ENCODE data around the gene PDE11A. TPM values are rescaled to one million over a fixed set of nuclear protein-coding genes. Genes with fewer than 3 reads are reported as not detected.

PDE11A gene
- polyA plus RNA-seq, 2 of the 4 experiments (the other 2 are of a cell fraction), result 3.6 to 5.6 TPM

DNA sequence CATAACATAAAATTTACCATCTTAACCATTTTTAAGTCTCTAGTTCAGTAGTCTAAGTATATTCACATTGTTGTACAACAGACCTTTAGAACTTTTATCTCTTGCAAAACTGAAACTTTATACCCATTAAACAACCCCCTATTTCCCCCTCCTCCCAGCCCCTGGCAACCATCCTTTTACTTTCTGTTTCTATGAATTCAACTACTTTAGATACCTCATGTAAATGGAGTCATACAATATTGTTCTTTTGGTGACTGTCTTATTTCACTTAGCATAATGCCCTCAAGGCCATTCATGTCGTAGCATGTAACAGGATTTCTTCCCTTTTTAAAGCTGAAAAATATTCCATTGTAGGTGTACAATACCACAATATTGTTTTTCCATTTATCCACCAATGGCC is 129.8 kb downstream of the PDE11A start:
- DNase-seq (ENCODE audit: low read depth in 1 of 2, low spot score in 1 of 2) (no peak), FAIRE-seq (no peak), ATAC-seq (no peak)
- no peaks in the 10 kb centered on the region for H3K4me1 ChIP-seq
- POLR2A ChIA-PET, result interaction anchor here (0.7 kb wide), 1 partner anchor 16 kb away, joined by 3 read pairs; no protein-coding TSS in a partner anchor
- H3K4me3 ChIP-seq, result no peak overlapping the region
- WGBS (ENCODE audit: missing lambda C conversion rate), result 24% methylated on average over 1 of the region's 1 CpG
- no peak overlapping the region for H3K4me2 ChIP-seq
- no peak overlapping the region for H3K27ac ChIP-seq
- H3K9me3 ChIP-seq, result no peaks in the 10 kb centered on the region
- no peak for TF ChIP-seq SMC3 (IDR thresholded peaks at IDR 0.05)
- TF ChIP-seq HEYL (CRISPR knock-in tag; IDR thresholded peaks at IDR 0.05), result no peak
- TF ChIP-seq MYC (IDR thresholded peaks at IDR 0.05; ENCODE audit: borderline replicate concordance, low read length), result no peak
- TF ChIP-seq HDAC2 (IDR thresholded peaks at IDR 0.05), result no peak
- TF ChIP-seq HOXB13 (CRISPR knock-in tag; IDR thresholded peaks at IDR 0.05; ENCODE audit: low read depth), result no peak
- no peak for TF ChIP-seq ZSCAN20 (CRISPR knock-in tag; IDR thresholded peaks at IDR 0.05)
- TF ChIP-seq, protein P1, sequence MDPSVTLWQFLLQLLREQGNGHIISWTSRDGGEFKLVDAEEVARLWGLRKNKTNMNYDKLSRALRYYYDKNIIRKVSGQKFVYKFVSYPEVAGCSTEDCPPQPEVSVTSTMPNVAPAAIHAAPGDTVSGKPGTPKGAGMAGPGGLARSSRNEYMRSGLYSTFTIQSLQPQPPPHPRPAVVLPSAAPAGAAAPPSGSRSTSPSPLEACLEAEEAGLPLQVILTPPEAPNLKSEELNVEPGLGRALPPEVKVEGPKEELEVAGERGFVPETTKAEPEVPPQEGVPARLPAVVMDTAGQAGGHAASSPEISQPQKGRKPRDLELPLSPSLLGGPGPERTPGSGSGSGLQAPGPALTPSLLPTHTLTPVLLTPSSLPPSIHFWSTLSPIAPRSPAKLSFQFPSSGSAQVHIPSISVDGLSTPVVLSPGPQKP (IDR thresholded peaks at IDR 0.05; ENCODE audit: low read depth, low read length), result no peak
- TF ChIP-seq RCOR1 (IDR thresholded peaks at IDR 0.05; ENCODE audit: low read depth, low read length), result no peak
- TF ChIP-seq FOSB (CRISPR knock-in tag; IDR thresholded peaks at IDR 0.05), result no peak
- no peak for TF ChIP-seq NPAS2 (CRISPR knock-in tag; IDR thresholded peaks at IDR 0.05; ENCODE audit: borderline replicate concordance)
- no peak for TF ChIP-seq CHD4 (IDR thresholded peaks at IDR 0.05; ENCODE audit: borderline replicate concordance)
- TF ChIP-seq SREBF2 (IDR thresholded peaks at IDR 0.05), result no peak
- TF ChIP-seq KDM1A (IDR thresholded peaks at IDR 0.05; ENCODE audit: low read depth), result no peak
- TF ChIP-seq CEBPB (IDR thresholded peaks at IDR 0.05), result no peak
- TF ChIP-seq, protein P2, sequence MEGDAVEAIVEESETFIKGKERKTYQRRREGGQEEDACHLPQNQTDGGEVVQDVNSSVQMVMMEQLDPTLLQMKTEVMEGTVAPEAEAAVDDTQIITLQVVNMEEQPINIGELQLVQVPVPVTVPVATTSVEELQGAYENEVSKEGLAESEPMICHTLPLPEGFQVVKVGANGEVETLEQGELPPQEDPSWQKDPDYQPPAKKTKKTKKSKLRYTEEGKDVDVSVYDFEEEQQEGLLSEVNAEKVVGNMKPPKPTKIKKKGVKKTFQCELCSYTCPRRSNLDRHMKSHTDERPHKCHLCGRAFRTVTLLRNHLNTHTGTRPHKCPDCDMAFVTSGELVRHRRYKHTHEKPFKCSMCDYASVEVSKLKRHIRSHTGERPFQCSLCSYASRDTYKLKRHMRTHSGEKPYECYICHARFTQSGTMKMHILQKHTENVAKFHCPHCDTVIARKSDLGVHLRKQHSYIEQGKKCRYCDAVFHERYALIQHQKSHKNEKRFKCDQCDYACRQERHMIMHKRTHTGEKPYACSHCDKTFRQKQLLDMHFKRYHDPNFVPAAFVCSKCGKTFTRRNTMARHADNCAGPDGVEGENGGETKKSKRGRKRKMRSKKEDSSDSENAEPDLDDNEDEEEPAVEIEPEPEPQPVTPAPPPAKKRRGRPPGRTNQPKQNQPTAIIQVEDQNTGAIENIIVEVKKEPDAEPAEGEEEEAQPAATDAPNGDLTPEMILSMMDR (IDR thresholded peaks at IDR 0.05), result no peak
- TF ChIP-seq EHMT2 (IDR thresholded peaks at IDR 0.05; ENCODE audit: low read depth), result no peak
- CTCF ChIA-PET, result no interaction called here

DNA sequence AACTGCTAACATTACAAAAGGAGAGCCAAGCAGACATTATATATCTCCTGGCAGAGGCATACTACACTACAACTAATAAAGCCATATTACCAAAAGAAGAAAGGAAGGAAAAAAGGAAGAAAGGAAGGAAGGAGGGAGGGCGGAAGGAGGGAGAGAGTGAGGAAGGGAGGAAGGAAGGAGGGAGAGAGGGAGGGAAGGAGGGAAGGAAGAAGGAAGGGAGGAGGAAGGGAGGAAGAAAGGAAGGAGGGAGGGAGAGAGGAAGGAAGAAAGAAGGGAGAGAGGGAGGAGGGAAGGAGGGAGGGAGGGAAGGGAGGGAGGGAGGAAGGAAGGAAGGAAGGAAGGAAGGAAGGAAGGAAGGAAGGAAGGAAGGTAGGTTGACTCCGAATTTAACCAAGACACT is 133.4 kb downstream of the PDE11A start:
- Histone ChIP-seq H3K4me2 (no peak overlapping the region), H3K4me1 (no peaks in the 10 kb centered on the region), H3K27ac (no peak overlapping the region), H3K4me3 (no peak overlapping the region), H3K9me3 (no peaks in the 10 kb centered on the region)
- ChIA-PET POLR2A (no interaction called here), CTCF (no interaction called here)
- no peak for ATAC-seq
- FAIRE-seq, result no peak
- DNase-seq (ENCODE audit: low read depth in 1 of 2, low spot score in 1 of 2), result no peak
- WGBS (ENCODE audit: missing lambda C conversion rate), result 55% methylated on average over 2 of the region's 2 CpGs
- TF ChIP-seq CEBPB (IDR thresholded peaks at IDR 0.05) (no peak), PHF8 (IDR thresholded peaks at IDR 0.05; ENCODE audit: borderline replicate concordance, low read depth) (no peak), NFE2L2 (conservative IDR thresholded peaks at IDR 0.05; ENCODE audit: low read length) (no peak), NPAS2 (CRISPR knock-in tag; IDR thresholded peaks at IDR 0.05; ENCODE audit: borderline replicate concordance) (no peak), GATA3 (IDR thresholded peaks at IDR 0.05; ENCODE audit: borderline replicate concordance) (no peak), HOXB5 (CRISPR knock-in tag; IDR thresholded peaks at IDR 0.05) (no peak), HDAC2 (IDR thresholded peaks at IDR 0.05) (no peak), RARB (CRISPR knock-in tag; IDR thresholded peaks at IDR 0.05) (no peak), MAZ (IDR thresholded peaks at IDR 0.05; ENCODE audit: borderline replicate concordance, low read depth, low read length) (no peak), RAD21 (conservative IDR thresholded peaks at IDR 0.05 in 1 of 2, IDR thresholded peaks at IDR 0.05 in 1 of 2) (no peak), HOXB13 (CRISPR knock-in tag; IDR thresholded peaks at IDR 0.05; ENCODE audit: low read depth) (no peak), MAFK (IDR thresholded peaks at IDR 0.05; ENCODE audit: partially characterized antibody) (no peak), RFX5 (IDR thresholded peaks at IDR 0.05) (no peak), JUNB (IDR thresholded peaks at IDR 0.05) (no peak), KDM5A (IDR thresholded peaks at IDR 0.05) (no peak), ESRRA (IDR thresholded peaks at IDR 0.05; ENCODE audit: borderline replicate concordance, low read length) (no peak)

All from A549 (cell line).